Fibroblast of lung (primary cell): Measurements from ENCODE around the gene YIF1A. TPM values are rescaled to one million over a fixed set of nuclear protein-coding genes. Genes with fewer than 3 reads are reported as not detected.

Experiments
- DNase-seq, 2 donors: peaks; one replicate each; pipeline versions ENCODE4 v3.0.0 to v3.0.0-alpha.2; 2010; ENCODE audit warnings: low read depth in 2 of 2
- H2AFZ ChIP-seq: 2 replicates; pipeline ENCODE4 v1.5.1; 2012; ENCODE audit warnings: low read length, control low read depth, inconsistent platforms
- H3K27ac ChIP-seq: 2 replicates; pipeline ENCODE4 v1.5.1; 2011; ENCODE audit warnings: low read length, control low read depth; ENCODE audit not compliant: insufficient read depth
- H3K27me3 ChIP-seq: 2 replicates; pipeline ENCODE4 v1.5.1; 2011; ENCODE audit warnings: mild to moderate bottlenecking, low read length; ENCODE audit not compliant: control insufficient read depth, insufficient read depth
- H3K36me3 ChIP-seq: 2 replicates; pipeline ENCODE4 v1.5.1; 2011; ENCODE audit warnings: low read length; ENCODE audit not compliant: control insufficient read depth, insufficient read depth
- H3K4me1 ChIP-seq: 2 replicates; pipeline ENCODE4 v1.5.1; 2011; ENCODE audit warnings: low read length; ENCODE audit not compliant: control insufficient read depth, insufficient read depth; ENCODE audit errors: extremely low read depth
- H3K4me2 ChIP-seq: 2 replicates; pipeline ENCODE4 v1.5.1; 2011; ENCODE audit warnings: low read length, control low read depth; ENCODE audit not compliant: insufficient read depth; ENCODE audit errors: extremely low read depth
- H3K4me3 ChIP-seq, 4 experiments: fragments of 200-600 bp in 1 of 4; sonication (generic) in 1 of 4; replicated peaks in 1 of 4; 2 replicates each; pipeline ENCODE4 v1.5.1; 2011 to 2016; ENCODE audit warnings: low read length in 4 of 4, low read depth in 3 of 4, mild to moderate bottlenecking in 3 of 4, control low read depth in 2 of 4, inconsistent platforms in 1 of 4, mixed read lengths in 1 of 4; ENCODE audit not compliant: insufficient read depth in 1 of 4; ENCODE audit errors: control extremely low read depth in 1 of 4
- H3K79me2 ChIP-seq: 2 replicates; pipeline ENCODE4 v1.5.1; 2012; ENCODE audit warnings: mild to moderate bottlenecking, low read length, inconsistent platforms; ENCODE audit not compliant: control insufficient read depth, insufficient read depth
- H3K9ac ChIP-seq: 2 replicates; pipeline ENCODE4 v1.5.1; 2011; ENCODE audit warnings: mild to moderate bottlenecking, low read length, control low read depth; ENCODE audit not compliant: insufficient read depth
- H3K9me3 ChIP-seq: 2 replicates; pipeline ENCODE4 v1.5.1; 2012; ENCODE audit warnings: low read depth, low read length; ENCODE audit not compliant: control insufficient read depth, insufficient read depth
- H4K20me1 ChIP-seq: 2 replicates; pipeline ENCODE4 v1.5.1; 2011; ENCODE audit warnings: low read length; ENCODE audit not compliant: control insufficient read depth, insufficient read depth; ENCODE audit errors: extremely low read depth
- EZH2 ChIP-seq: IDR thresholded peaks from 2 replicates; pipeline ENCODE4 v1.5.1; 2012; ENCODE audit warnings: low read length, control low read depth, mild to moderate bottlenecking; ENCODE audit errors: missing control alignments
- polyA plus RNA-seq, 2 donors: library from polyadenylated mRNA; depleted of rRNA in 1 of 2; stranded (reverse) in 1 of 2; unstranded in 1 of 2; fragments of >200 nt; gene quantifications; 2 replicates each; pipeline ENCODE4 v1.2.1, GENCODE V29; 2011 to 2012; ENCODE audit warnings: missing spikeins in 1 of 2
- total RNA-seq: library from RNA; depleted of rRNA; stranded (reverse); fragments of >200 nt; gene quantifications from 2 replicates; pipeline ENCODE4 v1.2.1, GENCODE V29; 2014
- TF ChIP-seq, protein P1 (sequence below), 2 donors: IDR thresholded peaks in 1 of 2; conservative IDR thresholded peaks in 1 of 2; 1 replicate in 1 of 2; 2 replicates in 1 of 2; pipeline ENCODE4 v1.5.1; 2011 to 2012; ENCODE audit warnings: low read length in 2 of 2, control low read depth in 1 of 2, inconsistent platforms in 1 of 2, low read depth in 1 of 2, mild to moderate bottlenecking in 1 of 2

The YIF1A gene
- total and polyA plus RNA-seq, 2 donors (not counting 1 experiment from before 2014, with no cell fraction given), result 160 to 167 TPM

DNA sequence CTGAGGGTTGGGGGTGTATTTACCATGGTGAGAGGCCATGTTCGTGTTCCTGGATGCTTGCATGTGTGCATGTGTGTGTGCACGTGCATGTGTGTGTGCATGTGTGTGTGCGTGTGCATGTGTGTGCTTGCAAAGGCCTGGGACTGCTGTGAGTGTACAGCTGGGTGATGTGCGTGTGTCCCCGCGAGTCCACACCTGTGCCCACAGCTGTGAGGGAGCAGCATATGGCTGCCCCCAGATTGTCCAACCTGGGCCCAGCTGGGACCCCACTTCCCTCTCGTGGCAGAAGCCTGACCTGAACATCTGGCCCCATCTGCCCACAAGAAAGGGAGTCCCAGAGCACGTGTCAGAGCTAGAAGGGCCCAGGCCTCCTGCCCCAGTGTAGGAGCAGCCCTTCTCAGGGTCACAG lies 36.3 kb upstream of the YIF1A start:
- TF ChIP-seq, protein P1, sequence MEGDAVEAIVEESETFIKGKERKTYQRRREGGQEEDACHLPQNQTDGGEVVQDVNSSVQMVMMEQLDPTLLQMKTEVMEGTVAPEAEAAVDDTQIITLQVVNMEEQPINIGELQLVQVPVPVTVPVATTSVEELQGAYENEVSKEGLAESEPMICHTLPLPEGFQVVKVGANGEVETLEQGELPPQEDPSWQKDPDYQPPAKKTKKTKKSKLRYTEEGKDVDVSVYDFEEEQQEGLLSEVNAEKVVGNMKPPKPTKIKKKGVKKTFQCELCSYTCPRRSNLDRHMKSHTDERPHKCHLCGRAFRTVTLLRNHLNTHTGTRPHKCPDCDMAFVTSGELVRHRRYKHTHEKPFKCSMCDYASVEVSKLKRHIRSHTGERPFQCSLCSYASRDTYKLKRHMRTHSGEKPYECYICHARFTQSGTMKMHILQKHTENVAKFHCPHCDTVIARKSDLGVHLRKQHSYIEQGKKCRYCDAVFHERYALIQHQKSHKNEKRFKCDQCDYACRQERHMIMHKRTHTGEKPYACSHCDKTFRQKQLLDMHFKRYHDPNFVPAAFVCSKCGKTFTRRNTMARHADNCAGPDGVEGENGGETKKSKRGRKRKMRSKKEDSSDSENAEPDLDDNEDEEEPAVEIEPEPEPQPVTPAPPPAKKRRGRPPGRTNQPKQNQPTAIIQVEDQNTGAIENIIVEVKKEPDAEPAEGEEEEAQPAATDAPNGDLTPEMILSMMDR (conservative IDR thresholded peaks at IDR 0.05 in 1 of 2, IDR thresholded peaks at IDR 0.05 in 1 of 2; ENCODE audit: low read depth in 1 of 2, low read length in 2 of 2), result no peak
- no peak for TF ChIP-seq EZH2
- H2AFZ ChIP-seq, result no peak overlapping the region

DNA sequence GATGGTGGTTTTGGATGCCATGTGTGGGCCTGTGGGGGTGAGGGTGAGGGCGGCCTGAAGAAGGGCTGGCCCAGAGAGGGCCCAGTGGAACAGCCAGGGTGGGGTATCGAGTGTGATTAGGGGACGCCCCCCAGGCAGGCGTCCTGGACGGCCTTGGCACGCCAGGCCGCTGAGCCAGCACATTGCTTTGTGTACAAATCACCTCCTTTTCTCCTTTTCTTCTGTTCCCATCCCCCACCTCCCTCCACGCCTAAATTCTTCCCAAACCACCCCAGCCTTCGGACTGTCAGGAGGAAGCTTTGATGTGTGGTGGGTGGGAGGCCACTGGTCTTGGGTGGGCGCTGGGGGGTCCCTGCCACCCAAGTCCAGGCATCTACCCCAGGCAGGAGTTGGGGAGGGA lies 35.7 kb upstream of the YIF1A start:
- peak; percentile 44 to 61 for DNase-seq
- Histone ChIP-seq H2AFZ (no peak overlapping the region), H3K27ac (peak overlapping the region; percentile 54), H3K27me3 (no peaks in the 10 kb centered on the region), H3K9me3 (no peaks in the 10 kb centered on the region), H3K79me2 (no peaks in the 10 kb centered on the region), H3K36me3 (no peaks in the 10 kb centered on the region), H3K4me2 (peak overlapping the region; percentile 13), H3K9ac (no peak overlapping the region), H3K4me3 (no peak overlapping the region), H3K4me1 (peaks cover 48% of the 10 kb centered on the region), H4K20me1 (no peaks in the 10 kb centered on the region)
- TF ChIP-seq, protein P1 (conservative IDR thresholded peaks at IDR 0.05 in 1 of 2, IDR thresholded peaks at IDR 0.05 in 1 of 2; ENCODE audit: low read depth in 1 of 2, low read length in 2 of 2), result no peak
- TF ChIP-seq EZH2, result no peak

More for the DNA sequence above, 36.3 kb upstream of the YIF1A start:
- Histone ChIP-seq H3K9ac (no peak overlapping the region), H3K27me3 (no peaks in the 10 kb centered on the region), H3K36me3 (no peaks in the 10 kb centered on the region), H3K4me1 (peaks cover 48% of the 10 kb centered on the region), H3K9me3 (no peaks in the 10 kb centered on the region), H4K20me1 (no peaks in the 10 kb centered on the region), H3K4me3 (no peak overlapping the region), H3K79me2 (no peaks in the 10 kb centered on the region), H3K4me2 (no peak overlapping the region), H3K27ac (peak overlapping the region; percentile 31)
- peak in 1 of 2 donors; percentile 9 for DNase-seq

DNA sequence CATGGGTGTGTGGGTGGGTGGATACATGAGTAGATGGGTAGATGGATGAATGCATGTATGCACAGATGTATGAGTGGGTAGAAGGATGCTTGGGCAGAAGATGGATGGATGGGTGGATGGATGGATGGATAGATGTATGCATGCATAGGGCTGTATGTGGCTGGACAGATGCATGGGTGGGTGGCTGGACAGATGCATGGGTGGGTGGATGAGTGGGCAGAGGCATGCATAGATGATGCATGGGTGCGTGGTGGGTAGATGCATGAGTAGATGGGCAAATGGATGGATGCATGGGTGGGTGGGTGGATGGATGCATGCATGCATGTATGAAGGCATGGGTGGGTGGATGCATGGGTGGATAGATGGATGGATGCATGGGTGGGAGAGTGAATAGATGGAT lies 34.7 kb upstream of the YIF1A start:
- H3K79me2 ChIP-seq, result no peaks in the 10 kb centered on the region
- H3K36me3 ChIP-seq, result no peaks in the 10 kb centered on the region
- no peak overlapping the region for H3K4me2 ChIP-seq
- no peaks in the 10 kb centered on the region for H3K27me3 ChIP-seq
- H3K4me1 ChIP-seq, result peaks cover 51% of the 10 kb centered on the region
- no peak for DNase-seq
- H3K4me3 ChIP-seq, result no peak overlapping the region
- H2AFZ ChIP-seq, result no peak overlapping the region
- H4K20me1 ChIP-seq, result no peaks in the 10 kb centered on the region
- no peak overlapping the region for H3K9ac ChIP-seq
- no peaks in the 10 kb centered on the region for H3K9me3 ChIP-seq
- no peak for TF ChIP-seq EZH2
- TF ChIP-seq, protein P1 (conservative IDR thresholded peaks at IDR 0.05 in 1 of 2, IDR thresholded peaks at IDR 0.05 in 1 of 2; ENCODE audit: low read depth in 1 of 2, low read length in 2 of 2), result no peak
- H3K27ac ChIP-seq, result no peak overlapping the region
